Measurements from ENCODE around the gene ARAP1. TPM values are rescaled to one million over a fixed set of nuclear protein-coding genes. Genes with fewer than 3 reads are reported as not detected.

The ARAP1 gene
- total RNA-seq, 2 donors from 2014 or later, result 95.2 to 109 TPM

DNA sequence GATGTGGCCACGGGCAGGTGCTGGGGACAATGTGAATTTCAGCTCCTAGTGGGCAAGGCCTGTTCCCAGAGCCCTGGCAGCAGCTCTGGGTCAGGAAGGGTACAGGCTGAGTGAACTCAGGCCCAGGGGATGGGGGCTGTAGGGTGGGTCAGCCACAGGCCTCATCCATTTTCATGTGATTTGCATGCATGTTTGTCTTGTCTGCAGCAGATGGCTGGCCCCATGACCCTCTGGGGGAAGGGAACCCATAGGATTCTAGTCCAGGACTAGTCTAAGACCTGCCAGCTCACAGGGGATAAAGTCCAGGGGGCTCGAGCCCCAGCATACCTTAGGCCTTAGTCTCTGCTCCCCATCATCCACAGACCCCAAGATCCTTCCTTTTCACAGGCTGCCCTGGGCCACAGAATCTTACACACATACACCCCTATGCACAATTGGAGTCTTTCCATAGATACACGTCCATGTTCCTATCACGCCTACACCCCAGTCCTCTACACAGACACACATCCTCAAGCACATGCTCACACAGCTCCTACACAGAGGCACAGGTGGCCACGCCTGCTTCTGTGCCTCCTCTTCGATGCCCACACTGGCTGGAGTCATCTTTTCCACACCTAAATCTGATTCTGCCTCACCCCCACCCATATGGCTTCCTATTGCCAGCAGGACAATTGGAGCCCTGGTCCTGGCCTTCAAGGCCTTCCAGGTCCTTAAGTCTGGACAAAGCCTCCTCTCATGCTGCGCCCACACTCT lies 103.6 kb downstream of the ARAP1 start:
- intact Hi-C loops (cut with DNase I), result no loop called here

DNA sequence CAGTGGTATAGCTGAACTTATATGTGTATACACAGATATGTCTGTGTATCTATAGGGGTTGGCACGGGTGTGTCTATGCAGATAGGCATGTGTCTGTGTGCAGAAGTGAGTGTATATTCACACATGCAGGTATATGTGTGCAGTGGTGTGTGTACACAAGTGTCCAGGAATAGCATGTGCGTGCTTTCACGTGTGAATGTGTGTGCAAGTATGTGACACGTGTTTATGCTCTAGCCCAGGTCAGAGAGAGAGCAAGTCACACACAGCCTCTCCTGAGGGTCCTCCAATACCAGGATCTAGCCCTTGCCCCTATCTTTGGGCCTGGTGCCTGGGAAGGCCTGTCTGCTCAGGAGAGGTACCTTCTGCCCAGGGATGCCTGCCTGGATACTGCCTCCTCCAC lies 104.3 kb downstream of the ARAP1 start:
- no peak overlapping the region for H3K4me3 ChIP-seq
- TF ChIP-seq, protein P1, sequence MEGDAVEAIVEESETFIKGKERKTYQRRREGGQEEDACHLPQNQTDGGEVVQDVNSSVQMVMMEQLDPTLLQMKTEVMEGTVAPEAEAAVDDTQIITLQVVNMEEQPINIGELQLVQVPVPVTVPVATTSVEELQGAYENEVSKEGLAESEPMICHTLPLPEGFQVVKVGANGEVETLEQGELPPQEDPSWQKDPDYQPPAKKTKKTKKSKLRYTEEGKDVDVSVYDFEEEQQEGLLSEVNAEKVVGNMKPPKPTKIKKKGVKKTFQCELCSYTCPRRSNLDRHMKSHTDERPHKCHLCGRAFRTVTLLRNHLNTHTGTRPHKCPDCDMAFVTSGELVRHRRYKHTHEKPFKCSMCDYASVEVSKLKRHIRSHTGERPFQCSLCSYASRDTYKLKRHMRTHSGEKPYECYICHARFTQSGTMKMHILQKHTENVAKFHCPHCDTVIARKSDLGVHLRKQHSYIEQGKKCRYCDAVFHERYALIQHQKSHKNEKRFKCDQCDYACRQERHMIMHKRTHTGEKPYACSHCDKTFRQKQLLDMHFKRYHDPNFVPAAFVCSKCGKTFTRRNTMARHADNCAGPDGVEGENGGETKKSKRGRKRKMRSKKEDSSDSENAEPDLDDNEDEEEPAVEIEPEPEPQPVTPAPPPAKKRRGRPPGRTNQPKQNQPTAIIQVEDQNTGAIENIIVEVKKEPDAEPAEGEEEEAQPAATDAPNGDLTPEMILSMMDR (IDR thresholded peaks at IDR 0.05), result no peak
- no peak for TF ChIP-seq POLR2A (IDR thresholded peaks at IDR 0.05)
- no peaks in the 10 kb centered on the region for H3K27me3 ChIP-seq (replicated peaks; ENCODE audit: insufficient read depth)
- H3K27ac ChIP-seq, result no peak overlapping the region
- 92% methylated on average over 4 of the region's 4 CpGs for WGBS
- no peaks in the 10 kb centered on the region for H3K4me1 ChIP-seq (replicated peaks)
- no peak for DNase-seq (ENCODE audit: low spot score)
- H3K9me3 ChIP-seq, result no peaks in the 10 kb centered on the region
- H3K36me3 ChIP-seq, result no peaks in the 10 kb centered on the region
- intact Hi-C loops (cut with DNase I), result no loop called here

More for the DNA sequence above, 103.6 kb downstream of the ARAP1 start:
- H3K4me3 ChIP-seq, result no peak overlapping the region
- WGBS, result 85% methylated on average over 7 of the region's 7 CpGs
- TF ChIP-seq POLR2A (IDR thresholded peaks at IDR 0.05) (no peak), POLR2AphosphoS5 (IDR thresholded peaks at IDR 0.05) (no peak)
- TF ChIP-seq, protein P1 (IDR thresholded peaks at IDR 0.05), result no peak
- H3K27me3 ChIP-seq (replicated peaks; ENCODE audit: insufficient read depth), result no peaks in the 10 kb centered on the region
- no peaks in the 10 kb centered on the region for H3K9me3 ChIP-seq
- H3K4me1 ChIP-seq (replicated peaks), result no peaks in the 10 kb centered on the region
- H3K27ac ChIP-seq, result no peak overlapping the region
- no peak for DNase-seq (ENCODE audit: low spot score)
- H3K36me3 ChIP-seq, result no peaks in the 10 kb centered on the region

DNA sequence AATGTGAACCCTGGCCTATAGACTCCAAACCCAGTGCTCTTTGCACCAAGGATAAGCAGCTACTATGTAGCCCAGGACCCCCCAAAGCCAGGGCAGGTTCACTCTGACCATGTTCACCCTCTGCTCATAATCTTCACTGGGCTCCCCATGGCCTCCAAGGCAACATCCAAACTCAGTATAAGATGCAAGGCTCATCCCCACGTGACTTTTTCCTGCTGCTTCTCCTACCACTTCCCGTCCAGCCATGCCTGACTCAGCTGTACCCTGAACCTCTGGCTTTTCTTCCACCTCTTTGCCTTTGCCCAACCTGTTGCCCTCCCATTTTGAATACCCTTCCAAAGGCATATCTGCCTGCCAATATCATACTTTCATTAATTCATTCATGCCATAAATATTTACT lies 105.7 kb downstream of the ARAP1 start:
- WGBS, result 83% methylated on average over 2 of the region's 2 CpGs
- H3K9me3 ChIP-seq, result no peaks in the 10 kb centered on the region
- H3K4me3 ChIP-seq, result no peak overlapping the region
- intact Hi-C loops (cut with DNase I), result no loop called here
- H3K27me3 ChIP-seq (replicated peaks; ENCODE audit: insufficient read depth), result no peaks in the 10 kb centered on the region
- no peaks in the 10 kb centered on the region for H3K4me1 ChIP-seq (replicated peaks)
- no peak for DNase-seq (ENCODE audit: low spot score)
- no peaks in the 10 kb centered on the region for H3K36me3 ChIP-seq
- no peak overlapping the region for H3K27ac ChIP-seq
- TF ChIP-seq, protein P1 (IDR thresholded peaks at IDR 0.05), result no peak
- no peak for TF ChIP-seq POLR2AphosphoS5 (IDR thresholded peaks at IDR 0.05)
- TF ChIP-seq POLR2A (IDR thresholded peaks at IDR 0.05), result no peak

DNA sequence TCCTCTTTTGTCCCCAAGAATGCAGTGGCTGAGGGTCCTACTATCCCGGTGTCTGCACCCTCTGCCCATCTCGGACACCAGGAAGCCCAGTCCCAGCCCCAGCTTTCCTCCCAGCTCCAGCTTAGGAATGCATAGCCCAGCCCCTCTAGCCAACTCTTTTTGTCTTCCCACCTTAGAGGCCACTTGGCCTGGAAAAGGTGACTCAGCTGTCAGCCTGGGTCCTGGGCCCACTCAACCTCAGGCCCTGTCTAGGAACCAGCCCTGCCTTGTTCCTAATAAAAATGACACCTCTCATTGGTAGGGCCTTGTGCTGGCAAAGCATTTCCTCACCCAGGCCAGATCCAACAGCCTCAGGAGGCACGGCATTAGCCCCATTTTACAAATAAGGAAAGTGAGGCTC lies 106.2 kb downstream of the ARAP1 start:
- intact Hi-C loops (cut with DNase I), result no loop called here
- TF ChIP-seq POLR2AphosphoS5 (IDR thresholded peaks at IDR 0.05), result no peak
- TF ChIP-seq POLR2A (IDR thresholded peaks at IDR 0.05), result no peak
- DNase-seq (ENCODE audit: low spot score), result no peak
- no peak overlapping the region for H3K4me3 ChIP-seq
- no peaks in the 10 kb centered on the region for H3K4me1 ChIP-seq (replicated peaks)
- no peaks in the 10 kb centered on the region for H3K36me3 ChIP-seq
- H3K27ac ChIP-seq, result no peak overlapping the region
- WGBS, result 89% methylated on average over 3 of the region's 3 CpGs
- no peaks in the 10 kb centered on the region for H3K9me3 ChIP-seq
- peaks cover 2% of the 10 kb centered on the region for H3K27me3 ChIP-seq (replicated peaks; ENCODE audit: insufficient read depth)

DNA sequence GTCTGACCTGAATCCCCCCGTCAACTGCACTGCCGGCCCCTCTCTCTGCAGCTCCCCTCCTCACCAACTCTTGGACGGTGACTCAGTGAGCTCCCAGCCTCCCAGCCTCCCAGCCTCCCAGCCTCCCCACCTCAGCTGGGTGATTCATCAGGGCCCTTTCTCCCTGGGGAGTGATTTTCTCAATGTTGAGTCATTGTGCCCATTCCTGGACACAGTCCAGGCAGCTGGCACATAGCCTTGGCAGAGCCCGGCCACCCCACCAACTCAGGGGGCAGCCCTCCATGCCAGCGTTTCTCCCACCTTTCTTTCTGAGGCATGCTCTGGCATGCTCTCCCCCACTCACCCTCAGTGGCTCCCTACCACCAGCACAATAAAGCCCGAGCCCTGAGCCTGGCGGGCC lies 108.7 kb downstream of the ARAP1 start:
- no peak overlapping the region for H3K4me3 ChIP-seq
- no peak for TF ChIP-seq POLR2A (IDR thresholded peaks at IDR 0.05)
- no peak for TF ChIP-seq POLR2AphosphoS5 (IDR thresholded peaks at IDR 0.05)
- TF ChIP-seq, protein P1 (IDR thresholded peaks at IDR 0.05), result no peak
- peaks cover 2% of the 10 kb centered on the region for H3K27me3 ChIP-seq (replicated peaks; ENCODE audit: insufficient read depth)
- H3K4me1 ChIP-seq (replicated peaks), result no peaks in the 10 kb centered on the region
- intact Hi-C loops (cut with DNase I), result loop anchor here (2.0 kb wide), 1 partner anchor 45 kb away; no protein-coding TSS in a partner anchor
- no peaks in the 10 kb centered on the region for H3K9me3 ChIP-seq
- 64% methylated on average over 7 of the region's 7 CpGs for WGBS
- H3K36me3 ChIP-seq, result no peaks in the 10 kb centered on the region
- no peak for DNase-seq (ENCODE audit: low spot score)
- H3K27ac ChIP-seq, result no peak overlapping the region
